T-helper 2 cell treated with Interferon-gamma antibody and Interleukin-4, amounts not matched to agents 5 μg/mL and 100 μg/mL, for 36 hours (primary cell): ENCODE data around the gene EMID1.

ENCODE experiments used
- DNase-seq: peaks from one replicate; pipeline ENCODE4 v3.0.0; 2021; ENCODE audit warnings: low spot score
- H3K27ac Mint-ChIP-seq: one replicate; pipeline ENCODE4 v1.8.0; 2021; ENCODE audit warnings: mild to moderate bottlenecking, mixed read lengths
- H3K27me3 Mint-ChIP-seq: one replicate; pipeline ENCODE4 v1.8.0; 2021; ENCODE audit warnings: low read depth, mixed read lengths
- H3K36me3 Mint-ChIP-seq: one replicate; pipeline ENCODE4 v1.8.0; 2021; ENCODE audit warnings: low read depth, mixed read lengths
- H3K4me1 Mint-ChIP-seq: one replicate; pipeline ENCODE4 v1.8.0; 2021; ENCODE audit warnings: low read depth, mixed read lengths
- H3K4me3 Mint-ChIP-seq: one replicate; pipeline ENCODE4 v1.8.0; 2022; ENCODE audit warnings: mild to moderate bottlenecking, moderate library complexity, mixed read lengths
- H3K9me3 Mint-ChIP-seq: one replicate; pipeline ENCODE4 v1.8.0; 2021; ENCODE audit warnings: mixed read lengths

Gene EMID1

GRCh38 chr22:29200901-29201300 is 4.8 kb upstream of the EMID1 start:
- peaks cover 27% of the 10 kb centered on the region for H3K4me1 Mint-ChIP-seq
- H3K4me3 Mint-ChIP-seq, result no peak overlapping the region
- peaks cover 35% of the 10 kb centered on the region for H3K27me3 Mint-ChIP-seq
- no peaks in the 10 kb centered on the region for H3K36me3 Mint-ChIP-seq
- no peak for DNase-seq
- H3K9me3 Mint-ChIP-seq, result no peaks in the 10 kb centered on the region
- H3K27ac Mint-ChIP-seq, result no peak overlapping the region

- Mint-ChIP-seq H3K4me3 (peak overlapping the region; percentile 66), H3K4me1 (peaks cover 29% of the 10 kb centered on the region), H3K36me3 (no peaks in the 10 kb centered on the region), H3K27ac (peak overlapping the region; percentile 17), H3K27me3 (peaks cover 37% of the 10 kb centered on the region), H3K9me3 (no peaks in the 10 kb centered on the region)
- no peak for DNase-seq
Measured at GRCh38 chr22:29201782-29202181, 3.9 kb upstream of the EMID1 start.

GRCh38 chr22:29202212-29203192 is 3.2 kb upstream of the EMID1 start:
- H3K27ac Mint-ChIP-seq, result peak overlapping the region; percentile 76
- peaks cover 29% of the 10 kb centered on the region for H3K4me1 Mint-ChIP-seq
- peaks cover 37% of the 10 kb centered on the region for H3K27me3 Mint-ChIP-seq
- no peaks in the 10 kb centered on the region for H3K36me3 Mint-ChIP-seq
- H3K4me3 Mint-ChIP-seq, result peak overlapping the region; percentile 66
- DNase-seq, result peak; percentile 75
- no peaks in the 10 kb centered on the region for H3K9me3 Mint-ChIP-seq

DNA sequence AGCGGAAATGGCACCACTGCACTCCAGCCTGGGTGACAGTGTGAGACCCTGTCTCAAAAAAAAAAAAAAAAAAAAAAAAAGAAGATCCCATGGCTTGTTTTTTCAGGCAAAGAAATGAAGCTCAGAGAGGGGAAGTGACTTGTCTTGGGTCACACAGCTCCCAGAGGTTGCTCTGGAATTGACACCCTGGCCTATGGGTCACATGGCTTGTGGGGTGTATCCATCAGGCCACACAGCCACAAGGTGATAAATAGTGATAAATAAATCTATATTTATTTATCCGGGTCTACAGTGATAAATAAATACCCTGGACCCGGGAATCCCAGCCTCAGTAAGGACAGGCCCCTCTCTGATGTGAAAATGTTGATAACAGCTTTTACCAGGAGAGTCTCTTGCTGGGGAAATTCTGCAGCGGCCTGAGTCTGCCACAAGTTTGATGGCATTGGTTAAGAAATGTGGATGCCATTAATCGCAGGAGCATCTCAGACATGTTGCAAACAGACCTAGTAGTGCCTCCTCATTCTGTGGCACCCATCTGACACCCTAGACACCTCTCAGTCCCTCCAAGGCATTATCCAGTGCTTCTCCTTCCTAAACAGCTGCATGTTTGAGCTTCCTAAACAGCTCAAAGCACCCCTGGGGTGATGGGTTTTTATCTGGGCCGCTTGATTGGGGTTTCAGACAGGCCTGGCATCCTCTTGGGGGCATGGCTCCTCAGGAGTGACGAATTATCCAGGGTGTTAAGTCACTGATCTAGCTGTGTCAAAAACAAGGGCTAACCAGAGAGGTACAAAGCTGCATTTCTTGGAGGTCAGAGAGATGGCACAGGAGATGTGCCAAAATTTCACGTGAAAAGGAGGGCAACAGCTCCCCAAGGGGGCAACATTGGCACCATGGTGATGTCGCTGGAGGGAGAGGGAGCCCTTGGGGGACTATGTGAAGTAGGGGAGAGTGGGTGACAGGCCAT is 1.9 kb upstream of the EMID1 start:
- Mint-ChIP-seq H3K27ac (peak overlapping the region; percentile 47), H3K4me1 (peaks cover 29% of the 10 kb centered on the region), H3K4me3 (no peak overlapping the region), H3K27me3 (peaks cover 37% of the 10 kb centered on the region), H3K9me3 (no peaks in the 10 kb centered on the region), H3K36me3 (no peaks in the 10 kb centered on the region)
- DNase-seq, result no peak

GRCh38 chr22:29204455-29205183 is 1.1 kb upstream of the EMID1 start:
- H3K4me1 Mint-ChIP-seq, result peaks cover 29% of the 10 kb centered on the region
- DNase-seq, result no peak
- H3K9me3 Mint-ChIP-seq, result no peaks in the 10 kb centered on the region
- peaks cover 37% of the 10 kb centered on the region for H3K27me3 Mint-ChIP-seq
- peak overlapping the region; percentile 1 for H3K4me3 Mint-ChIP-seq
- no peak overlapping the region for H3K27ac Mint-ChIP-seq
- H3K36me3 Mint-ChIP-seq, result no peaks in the 10 kb centered on the region

DNA sequence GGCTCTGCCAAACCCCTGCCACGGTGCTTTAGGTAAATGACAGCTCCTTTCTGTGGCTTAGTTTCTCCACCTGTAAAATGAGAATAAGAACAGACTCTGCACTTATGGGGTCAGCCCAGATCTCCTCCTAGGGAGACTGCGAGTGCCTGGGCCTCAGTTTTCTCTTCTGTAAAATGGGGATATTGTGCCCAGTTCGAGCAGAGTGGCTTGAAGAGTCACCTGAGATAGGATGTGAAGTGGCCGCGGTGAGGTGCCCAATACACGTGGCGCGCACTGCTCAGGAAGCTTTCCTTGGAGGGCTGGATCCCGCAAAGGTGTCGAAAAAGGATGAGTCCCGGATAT is 473 bp upstream of the EMID1 start:
- DNase-seq, result no peak
- peaks cover 35% of the 10 kb centered on the region for H3K27me3 Mint-ChIP-seq
- H3K36me3 Mint-ChIP-seq, result no peaks in the 10 kb centered on the region
- peaks cover 29% of the 10 kb centered on the region for H3K4me1 Mint-ChIP-seq
- peak overlapping the region; percentile 51 for H3K4me3 Mint-ChIP-seq
- H3K27ac Mint-ChIP-seq, result no peak overlapping the region
- no peaks in the 10 kb centered on the region for H3K9me3 Mint-ChIP-seq

DNA sequence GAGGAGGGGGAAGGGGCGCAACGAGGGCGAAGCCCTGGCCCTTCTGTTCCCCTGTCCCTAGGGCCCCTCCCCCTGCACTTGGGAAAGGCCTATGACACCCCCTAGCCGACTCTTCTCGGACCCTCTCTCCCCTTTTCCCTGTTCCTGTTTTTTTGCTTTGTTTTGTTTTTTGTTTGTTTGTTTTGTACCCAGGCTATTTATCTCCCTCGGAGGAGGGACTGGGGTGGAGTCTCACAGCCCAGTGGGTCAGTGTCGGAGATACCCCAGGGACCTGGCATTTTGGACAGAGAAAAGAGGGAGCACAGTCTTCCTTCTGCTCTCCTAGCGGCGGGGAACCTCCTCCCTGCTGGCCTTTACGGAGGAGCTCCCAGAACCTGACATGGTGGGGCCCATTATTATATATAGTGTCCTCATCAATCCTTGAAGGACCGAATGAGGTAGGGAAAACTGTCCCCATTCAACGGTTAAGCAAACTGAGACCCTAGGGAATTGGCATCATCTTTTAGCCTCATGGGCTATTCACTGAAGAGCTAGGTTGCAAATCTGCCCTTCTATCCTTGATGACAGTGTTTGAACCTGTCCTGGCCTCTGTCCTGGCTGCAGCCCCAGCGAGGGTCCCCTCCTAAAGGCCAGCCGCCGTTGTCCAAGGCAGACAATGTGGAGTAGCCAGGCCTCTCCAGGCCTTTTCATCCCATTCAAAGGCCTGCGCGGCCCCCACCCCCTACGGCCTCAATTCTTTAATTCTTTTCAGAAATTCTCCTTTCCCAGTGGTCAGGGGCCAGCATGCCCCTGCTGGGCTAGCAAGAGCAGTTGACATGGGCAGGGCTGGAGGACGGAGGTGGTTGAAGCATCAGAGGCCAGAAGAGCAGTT is 911 bp downstream of the EMID1 start:
- Mint-ChIP-seq H3K27me3 (peaks cover 33% of the 10 kb centered on the region), H3K4me3 (peak overlapping the region; percentile 67), H3K4me1 (peaks cover 24% of the 10 kb centered on the region), H3K27ac (no peak overlapping the region), H3K9me3 (no peaks in the 10 kb centered on the region), H3K36me3 (no peaks in the 10 kb centered on the region)
- DNase-seq, result no peak

- H3K36me3 Mint-ChIP-seq, result no peaks in the 10 kb centered on the region
- H3K27ac Mint-ChIP-seq, result no peak overlapping the region
- H3K27me3 Mint-ChIP-seq, result peaks cover 33% of the 10 kb centered on the region
- no peaks in the 10 kb centered on the region for H3K9me3 Mint-ChIP-seq
- DNase-seq, result no peak
- no peak overlapping the region for H3K4me3 Mint-ChIP-seq
- H3K4me1 Mint-ChIP-seq, result peaks cover 18% of the 10 kb centered on the region
Measured at GRCh38 chr22:29207243-29207550, 1.5 kb downstream of the EMID1 start.

DNA sequence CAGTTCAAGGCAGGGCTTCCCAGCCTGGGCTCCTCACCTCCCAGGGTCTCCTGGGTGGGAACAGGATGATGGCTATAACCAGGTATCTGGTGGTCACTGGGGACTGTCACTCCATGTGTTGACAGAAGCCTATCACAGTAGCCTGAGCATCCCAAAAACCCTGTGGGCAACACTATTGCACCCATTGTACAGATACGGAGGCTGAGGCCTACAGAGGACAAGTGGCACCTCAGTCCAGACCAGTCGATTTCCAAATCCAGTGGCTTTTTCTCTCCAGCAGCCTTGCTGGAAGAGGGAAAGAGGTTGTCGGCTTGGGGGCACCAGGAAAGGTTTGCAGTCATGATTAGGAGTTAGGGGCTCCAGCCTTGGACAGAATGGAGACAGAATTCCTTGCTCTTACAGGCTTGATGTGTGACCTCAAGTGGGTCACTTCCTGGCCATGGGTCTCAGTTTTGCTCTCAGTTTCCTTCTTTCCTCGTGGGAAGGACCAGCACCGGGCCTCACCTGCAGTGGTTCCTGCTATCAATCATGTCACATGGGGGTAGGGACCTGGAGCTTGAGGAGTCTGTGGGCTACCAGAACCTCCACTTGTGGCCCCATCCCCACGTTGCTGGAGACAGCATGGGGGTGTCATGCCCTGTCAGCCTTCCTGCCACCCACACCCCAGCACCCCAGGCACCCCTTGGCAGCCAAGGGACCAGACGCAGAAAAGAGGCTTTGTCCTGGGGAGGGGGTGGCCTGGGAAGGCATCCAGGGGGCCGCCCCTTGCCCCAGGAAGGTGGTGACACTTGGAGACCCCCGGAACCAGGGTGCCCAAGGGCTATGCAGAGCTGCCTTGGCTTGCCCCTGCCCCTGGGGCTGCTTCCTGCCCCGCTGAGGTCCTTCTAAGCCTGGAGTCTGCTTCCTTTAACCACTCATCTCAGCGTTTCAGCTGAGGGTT is 2.1 kb downstream of the EMID1 start:
- peaks cover 13% of the 10 kb centered on the region for H3K4me1 Mint-ChIP-seq
- H3K4me3 Mint-ChIP-seq, result no peak overlapping the region
- H3K9me3 Mint-ChIP-seq, result no peaks in the 10 kb centered on the region
- H3K27ac Mint-ChIP-seq, result no peak overlapping the region
- no peaks in the 10 kb centered on the region for H3K36me3 Mint-ChIP-seq
- peaks cover 33% of the 10 kb centered on the region for H3K27me3 Mint-ChIP-seq
- DNase-seq, result no peak

DNA sequence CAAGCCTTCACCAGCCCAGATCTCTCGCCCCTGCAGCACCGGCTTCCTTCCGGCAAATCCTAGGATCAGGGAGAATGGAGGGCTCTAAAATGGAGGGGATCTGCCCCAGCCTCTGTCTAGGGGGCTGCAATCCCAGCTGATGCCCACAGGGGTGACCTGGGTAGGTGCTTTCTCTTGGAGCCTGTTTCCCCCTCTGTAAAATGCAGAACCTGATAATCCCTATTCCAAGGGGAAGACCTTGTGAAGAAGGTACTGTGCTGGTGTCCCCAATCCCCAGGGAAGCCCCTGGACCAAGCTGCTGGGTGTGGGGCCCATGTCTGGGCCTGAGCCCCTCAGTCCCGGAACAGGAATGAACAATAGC is 2.8 kb downstream of the EMID1 start:
- DNase-seq, result no peak
- Mint-ChIP-seq H3K36me3 (no peaks in the 10 kb centered on the region), H3K27ac (no peak overlapping the region), H3K4me1 (peaks cover 8% of the 10 kb centered on the region), H3K4me3 (no peak overlapping the region), H3K9me3 (no peaks in the 10 kb centered on the region), H3K27me3 (peaks cover 33% of the 10 kb centered on the region)

- Mint-ChIP-seq H3K4me1 (peaks cover 6% of the 10 kb centered on the region), H3K27ac (no peak overlapping the region), H3K4me3 (no peak overlapping the region), H3K27me3 (peaks cover 32% of the 10 kb centered on the region), H3K36me3 (no peaks in the 10 kb centered on the region), H3K9me3 (no peaks in the 10 kb centered on the region)
- no peak for DNase-seq
Measured at GRCh38 chr22:29208879-29209623, 3.4 kb downstream of the EMID1 start.

- DNase-seq, result no peak
- Mint-ChIP-seq H3K4me1 (peaks cover 4% of the 10 kb centered on the region), H3K27me3 (peaks cover 30% of the 10 kb centered on the region), H3K9me3 (no peaks in the 10 kb centered on the region), H3K4me3 (no peak overlapping the region), H3K36me3 (no peaks in the 10 kb centered on the region), H3K27ac (no peak overlapping the region)
Measured at GRCh38 chr22:29209624-29209929, 3.9 kb downstream of the EMID1 start.
